HK-2 (cell line): ENCODE measurements around the gene KRTAP4-16.
"Not testable (repeated sequence)": the region's sequence is repeated elsewhere in the genome, so short reads cannot be mapped to it uniquely, and the experiment has no call there.

Experiments used
- DNase-seq: peaks from one replicate; pipeline ENCODE4 v3.0.0-alpha.2; 2018; ENCODE audit not compliant: unreplicated experiment

The KRTAP4-16 gene

DNA sequence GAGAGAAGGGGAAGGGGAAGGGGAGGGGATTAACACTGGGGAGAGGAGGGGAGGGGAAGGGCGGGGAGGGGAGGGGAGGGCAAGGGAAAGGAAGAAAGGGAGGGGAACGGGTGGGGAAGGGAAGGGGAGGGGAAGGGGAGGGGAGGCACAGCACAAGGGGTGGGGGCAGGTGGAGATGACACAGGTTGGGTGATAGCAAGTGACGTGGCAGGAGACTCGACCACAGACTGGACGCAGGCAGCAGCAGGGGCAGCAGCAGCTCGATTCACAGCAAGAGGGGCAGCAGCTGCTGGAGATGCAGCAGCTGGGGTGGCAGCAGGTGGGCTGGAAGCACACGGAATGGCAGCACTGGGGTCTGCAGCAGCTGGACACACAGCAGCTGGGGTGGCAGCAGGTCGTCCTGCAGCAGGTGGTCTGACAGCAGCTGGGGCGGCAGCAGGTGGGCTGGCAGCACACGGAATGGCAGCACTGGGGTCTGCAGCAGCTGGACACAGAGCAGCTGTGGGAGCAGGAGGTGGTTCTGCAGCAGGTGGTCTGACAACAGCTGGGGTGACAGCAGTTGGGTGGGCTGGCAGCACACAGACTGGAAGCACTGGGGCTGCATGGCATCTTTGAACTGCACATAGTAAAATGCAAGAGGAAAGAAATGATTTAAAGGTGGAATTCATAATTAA is at the start of gene KRTAP4-16:
KRTAP4-16 (minus strand) TSS at position 624 of the 674 bp plus-strand sequence; CDS start at position 624, 0 bp downstream.
- no peak for DNase-seq

DNA sequence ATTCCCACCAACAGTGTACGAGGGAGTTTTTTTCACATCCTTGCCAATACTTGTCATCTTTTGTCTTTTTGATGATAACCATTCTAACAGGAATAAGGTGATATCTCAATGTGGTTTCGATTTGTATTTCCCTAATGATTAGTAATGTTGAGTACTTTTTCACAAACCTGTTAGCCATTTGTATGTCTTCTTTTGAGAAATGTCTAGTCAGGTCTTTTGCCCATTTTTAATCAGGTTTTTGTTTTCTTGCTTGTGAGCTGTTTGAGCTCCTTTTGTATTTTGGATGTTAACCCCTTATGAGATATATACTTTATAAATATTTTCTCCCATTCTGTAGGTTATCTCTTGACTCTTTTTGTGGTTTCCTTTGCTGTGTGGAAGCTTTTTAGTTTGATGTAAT is 49.5 kb upstream of the KRTAP4-16 start:
- DNase-seq: no peak

DNA sequence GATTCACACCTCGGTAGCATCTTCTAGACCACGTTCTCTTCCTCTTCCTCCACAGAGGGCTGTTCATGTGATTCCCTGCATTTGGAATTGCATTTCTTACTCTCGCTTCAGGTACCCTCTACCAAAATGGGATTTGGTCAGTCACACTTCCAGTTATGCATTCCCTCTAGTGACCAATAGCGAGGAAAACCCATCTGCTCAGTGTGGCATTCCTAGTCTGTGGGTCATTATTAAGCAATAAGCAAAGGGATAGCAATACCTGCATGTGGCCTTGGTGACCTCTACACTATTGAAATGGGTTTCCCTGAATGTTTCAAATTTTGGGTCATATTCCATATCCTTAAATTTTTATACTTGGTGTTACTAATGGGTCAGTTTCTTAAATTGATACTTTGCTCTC is 48.0 kb upstream of the KRTAP4-16 start:
- no peak for DNase-seq

DNA sequence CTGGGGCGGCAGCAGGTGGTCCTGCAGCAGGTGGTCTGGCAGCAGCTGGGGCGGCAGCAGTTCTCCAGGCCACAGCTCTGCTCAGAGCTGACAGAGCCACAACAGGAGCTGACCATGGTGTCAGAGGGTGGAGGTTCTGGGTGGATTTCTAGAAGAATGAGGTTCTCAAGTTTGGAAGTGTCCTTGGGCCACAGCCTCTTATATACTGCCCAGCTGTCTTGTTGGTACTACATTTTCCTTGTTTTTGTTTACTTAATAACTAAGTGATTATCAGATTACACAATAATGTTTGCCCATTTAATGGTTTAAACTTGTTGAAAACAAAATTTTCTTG is 47.6 kb upstream of the KRTAP4-16 start, which contains the start of gene KRTAP4-5:
KRTAP4-5 (minus strand) TSS at position 174 of the 334 bp plus-strand sequence; CDS start at position 116, 58 bp downstream.
- no peak for DNase-seq

DNA sequence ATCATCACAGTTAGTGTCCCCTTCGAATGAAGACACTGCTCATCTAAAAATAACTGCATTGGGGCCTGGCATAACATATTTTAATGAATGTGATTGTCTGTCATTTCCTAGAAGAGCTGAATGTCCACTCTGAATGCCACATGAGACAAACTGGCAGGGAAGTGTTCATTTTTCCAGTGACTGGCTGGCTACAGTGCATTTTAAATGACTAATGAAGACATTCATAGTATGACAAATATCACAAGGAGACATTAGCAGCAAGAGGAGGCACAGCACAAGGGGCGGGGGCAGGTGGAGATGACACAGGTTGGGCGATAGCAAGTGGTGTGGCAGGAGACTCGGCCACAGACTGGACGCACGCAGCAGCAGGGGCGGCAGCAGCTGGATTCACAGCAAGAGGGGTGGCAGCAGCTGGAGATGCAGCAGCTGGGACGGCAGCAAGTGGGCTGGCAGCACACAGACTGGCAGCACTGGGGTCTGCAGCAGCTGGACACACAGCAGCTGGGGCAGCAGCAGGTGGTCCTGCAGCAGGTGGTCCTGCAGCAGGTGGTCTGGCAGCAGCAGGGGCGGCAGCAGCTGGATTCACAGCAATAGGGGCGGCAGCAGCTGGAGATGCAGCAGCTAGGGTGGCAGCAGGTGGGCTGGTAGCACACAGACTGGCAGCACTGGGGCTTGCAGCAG is 47.1 kb upstream of the KRTAP4-16 start:
- not testable (repeated sequence) for DNase-seq

DNA sequence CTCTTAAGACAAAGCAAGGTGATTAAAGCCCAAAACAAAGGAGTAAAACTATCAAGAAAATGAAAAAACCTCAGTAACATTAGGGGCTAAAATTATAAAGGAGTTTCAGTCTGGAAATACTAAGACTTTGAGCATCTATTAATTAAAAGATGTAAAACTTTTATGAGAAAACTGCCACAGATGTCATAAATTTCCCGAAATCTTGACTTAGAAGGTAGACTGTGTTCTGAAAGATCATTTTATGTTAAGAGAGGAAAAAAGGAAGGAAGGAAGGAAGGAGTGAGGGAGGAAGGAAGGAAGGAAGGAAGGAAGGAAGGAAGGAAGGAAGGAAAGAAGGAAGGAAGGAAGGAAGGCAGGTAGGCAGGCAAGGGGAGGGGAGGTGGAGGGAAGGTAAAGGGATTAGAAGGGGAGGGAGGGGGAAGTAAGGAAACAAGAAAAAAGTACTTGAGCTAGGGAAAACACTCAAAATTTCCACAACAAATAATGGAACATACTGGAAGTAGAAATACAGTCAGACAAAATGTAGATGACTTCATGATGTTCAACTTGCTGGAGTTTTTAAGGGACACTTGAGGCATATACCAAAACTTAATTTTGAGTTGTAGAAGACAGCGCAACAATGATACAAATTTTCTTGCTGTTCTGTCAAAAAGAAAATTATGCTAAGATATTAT is 45.7 kb upstream of the KRTAP4-16 start:
- no peak for DNase-seq

DNA sequence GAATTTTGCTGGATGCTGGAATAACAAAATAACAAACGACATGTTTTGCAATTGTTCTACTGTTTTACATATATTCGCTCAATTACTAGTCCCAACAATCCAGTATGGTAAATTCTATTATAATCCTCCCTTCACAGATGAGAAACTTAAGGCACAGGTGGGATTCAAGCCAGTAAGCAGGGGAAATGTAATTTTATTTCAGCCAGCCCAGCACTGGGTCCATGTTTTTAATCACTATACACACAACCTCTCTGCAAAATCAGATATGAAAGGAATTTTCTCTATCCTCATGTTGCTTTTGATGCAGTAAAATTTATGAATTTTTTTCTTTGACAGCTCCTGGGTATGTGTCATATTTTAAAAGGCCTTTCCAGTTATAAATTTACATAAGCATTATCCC is 43.3 kb upstream of the KRTAP4-16 start:
- no peak for DNase-seq

DNA sequence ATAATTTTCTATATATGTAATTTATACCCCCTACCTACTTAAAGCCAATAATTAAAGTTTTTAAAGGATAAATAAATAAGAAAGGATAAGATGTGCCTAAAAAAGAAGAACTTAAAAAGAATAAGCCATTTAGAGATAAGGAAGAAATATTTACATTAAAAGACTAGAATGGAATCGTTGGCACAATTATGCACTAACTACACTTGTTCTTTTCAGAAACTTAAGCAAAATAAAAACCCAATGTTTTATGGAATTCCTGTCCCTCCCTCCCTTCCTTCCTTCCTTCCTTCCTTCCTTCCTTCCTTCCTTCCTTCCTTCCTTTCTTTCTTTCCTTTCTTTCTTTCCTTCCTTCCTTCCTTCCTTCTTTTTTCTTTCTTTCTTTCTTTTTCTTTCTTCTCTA is 42.8 kb upstream of the KRTAP4-16 start:
- DNase-seq: no peak

DNA sequence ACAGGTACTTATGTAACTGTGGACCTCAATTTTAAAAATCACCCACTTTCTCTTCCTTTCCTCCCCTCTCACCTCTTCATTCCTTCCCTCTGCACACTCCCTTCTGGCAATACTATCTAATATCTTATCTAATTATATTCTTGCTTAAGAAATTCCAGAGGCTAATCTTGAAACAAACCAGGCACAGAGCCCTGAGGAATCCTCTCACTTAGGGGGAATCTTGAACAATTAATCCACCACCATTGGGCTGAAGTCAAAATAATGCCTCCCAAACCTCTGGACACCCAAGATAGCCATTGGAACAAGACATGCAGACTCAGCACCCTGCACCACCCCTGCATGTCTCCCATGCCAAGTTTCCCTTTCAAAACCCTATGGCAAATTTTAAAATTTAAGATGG is 39.4 kb upstream of the KRTAP4-16 start:
- DNase-seq: no peak

DNA sequence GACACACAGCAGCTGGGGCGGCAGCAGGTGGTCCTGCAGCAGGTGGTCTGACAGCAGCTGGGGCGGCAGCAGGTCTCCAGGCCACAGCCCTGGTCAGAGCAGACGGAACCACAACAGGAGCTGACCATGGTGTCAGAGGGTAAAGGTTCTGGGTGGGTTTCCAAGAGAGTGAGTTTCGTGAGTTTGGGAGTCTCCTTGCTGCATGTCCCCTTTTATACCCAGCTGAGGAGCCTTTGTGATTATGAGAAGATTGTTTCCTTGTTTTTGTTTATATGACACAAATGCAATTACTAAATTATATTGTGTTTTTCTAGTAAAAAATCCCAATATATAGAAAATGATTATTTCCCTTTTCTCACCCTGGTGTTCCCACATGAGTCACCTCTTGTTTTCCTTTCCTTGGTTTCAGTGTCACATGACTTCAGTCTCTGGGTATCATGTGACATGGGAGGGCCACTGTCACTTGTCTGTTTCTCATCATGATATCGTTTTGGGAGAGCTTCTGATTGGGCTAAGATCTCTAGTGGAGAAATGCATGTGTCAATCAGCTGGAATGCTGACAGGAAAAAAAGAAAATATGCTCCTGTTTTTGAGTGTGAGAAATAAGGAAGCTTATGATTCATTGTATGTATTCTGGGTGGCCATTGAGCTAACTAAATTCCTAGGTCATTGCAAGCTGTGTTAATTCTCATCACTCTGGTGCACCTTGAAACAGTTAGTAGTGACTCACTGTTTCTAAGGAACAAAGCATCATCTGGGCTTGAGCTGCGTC is 38.5 kb upstream of the KRTAP4-16 start, which contains the start of gene KRTAP4-6:
KRTAP4-6 (minus strand) TSS at position 185 of the 772 bp plus-strand sequence; CDS start at position 128, 57 bp downstream.
- DNase-seq: peak; percentile 30

DNA sequence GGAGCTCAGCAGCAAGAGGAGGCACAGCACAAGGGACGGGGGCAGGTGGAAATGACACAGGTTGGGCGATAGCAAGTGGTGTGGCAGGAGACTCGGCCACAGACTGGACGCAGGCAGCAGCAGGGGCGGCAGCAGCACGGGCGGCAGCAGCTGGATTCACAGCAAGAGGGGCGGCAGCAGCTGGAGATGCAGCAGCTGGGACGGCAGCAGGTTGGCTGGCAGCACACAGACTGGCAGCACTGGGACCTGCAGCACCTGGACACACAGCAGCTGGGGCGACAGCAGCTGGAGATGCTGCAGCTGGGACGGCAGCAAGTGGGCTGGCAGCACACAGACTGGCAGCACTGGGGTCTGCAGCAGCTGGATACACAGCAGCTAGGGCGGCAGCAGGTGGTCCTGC is 37.9 kb upstream of the KRTAP4-16 start:
- DNase-seq: not testable (repeated sequence)

DNA sequence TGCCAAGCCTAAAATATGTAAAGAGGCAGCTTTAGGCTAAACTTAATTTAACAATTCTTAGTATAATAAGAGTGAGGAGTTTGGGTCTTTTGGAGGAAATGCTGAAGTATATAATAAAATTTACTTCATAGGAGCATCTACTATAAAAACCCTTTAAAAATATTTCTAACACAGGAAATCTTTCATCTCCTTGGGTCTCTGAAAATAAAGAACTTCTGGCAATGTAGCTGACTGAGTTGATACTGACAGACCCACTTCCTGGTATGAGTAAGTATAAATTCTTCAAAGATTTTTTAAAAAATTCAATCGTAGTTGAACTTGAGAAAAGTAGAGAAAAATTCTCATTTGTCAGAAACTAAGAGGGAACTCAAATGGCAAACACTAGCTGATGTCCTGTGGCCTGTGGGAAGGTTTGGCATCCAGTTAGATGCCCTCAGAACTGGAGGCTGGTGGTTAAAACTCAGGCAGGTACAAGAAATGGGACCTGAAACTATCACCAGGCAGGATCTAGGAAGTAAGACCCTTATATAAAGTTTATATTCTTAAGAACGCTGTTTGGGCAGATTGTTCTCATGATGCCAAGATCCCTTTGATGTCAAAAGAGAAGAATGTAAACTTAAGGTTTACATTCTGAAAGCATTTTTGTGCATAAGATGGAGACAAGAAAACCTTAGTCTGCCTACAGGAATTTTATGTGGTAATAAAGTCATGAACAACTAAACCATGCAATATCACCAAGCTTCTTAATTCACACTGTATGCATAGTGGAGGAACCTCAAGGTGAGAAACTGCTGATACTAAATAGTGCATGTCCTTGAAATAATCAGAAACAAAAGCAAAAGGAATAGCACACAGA is 32.1 kb upstream of the KRTAP4-16 start:
- no peak for DNase-seq

DNA sequence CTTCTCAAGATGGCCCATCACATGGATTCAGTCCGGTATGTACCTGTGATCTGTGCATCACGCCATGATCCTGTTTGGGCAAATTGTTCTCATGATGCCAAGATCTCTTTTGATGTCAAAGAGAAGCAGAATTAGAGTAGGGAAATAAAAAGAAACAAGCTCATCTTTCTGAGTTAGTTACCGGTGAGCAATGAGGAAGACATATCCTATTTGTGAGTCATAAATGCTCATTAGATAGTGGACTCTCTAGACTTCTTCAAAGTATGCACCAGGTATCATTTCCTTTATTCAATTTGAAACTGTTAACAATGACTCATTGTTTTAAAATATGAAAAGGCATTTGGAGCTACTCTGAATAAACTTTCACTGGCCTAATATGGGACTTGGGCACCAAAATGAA is 30.0 kb upstream of the KRTAP4-16 start:
- no peak for DNase-seq

DNA sequence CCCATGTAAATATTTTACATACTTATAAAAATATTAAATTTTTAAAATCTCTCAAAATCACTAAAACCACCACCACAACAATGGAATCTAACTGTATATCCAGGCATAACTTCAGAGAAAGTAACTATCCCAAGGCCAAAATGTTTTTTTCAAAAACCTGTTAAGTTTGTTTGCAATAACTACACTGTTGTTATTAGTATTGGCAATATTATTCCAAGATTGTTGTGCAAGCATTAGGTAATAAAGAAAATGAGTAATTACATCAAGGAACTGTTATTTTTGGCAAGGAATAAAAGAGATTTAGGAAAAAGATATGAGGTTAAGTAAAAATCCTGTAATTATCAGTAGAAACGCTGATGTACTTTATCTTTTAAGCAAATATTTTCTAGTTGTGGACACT is 25.4 kb upstream of the KRTAP4-16 start:
- DNase-seq: no peak

DNA sequence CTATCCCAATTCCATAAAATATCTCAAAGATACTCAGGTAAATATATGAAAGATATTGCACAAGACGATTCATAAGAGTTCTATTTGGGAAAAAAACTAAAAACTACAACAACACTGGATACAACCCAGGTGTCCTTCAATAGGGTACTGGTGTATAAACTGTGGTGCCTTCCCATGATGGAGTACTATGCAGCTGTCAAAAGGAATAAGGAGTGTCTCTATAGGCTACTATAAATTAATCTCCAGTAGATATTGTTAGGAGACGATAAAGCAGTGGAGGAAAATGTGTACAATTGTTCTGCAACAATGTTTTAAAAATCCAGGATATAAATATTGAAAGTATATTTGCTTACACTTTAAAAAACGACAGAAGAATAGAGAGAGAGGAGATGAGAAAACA is 24.4 kb upstream of the KRTAP4-16 start:
- no peak for DNase-seq

DNA sequence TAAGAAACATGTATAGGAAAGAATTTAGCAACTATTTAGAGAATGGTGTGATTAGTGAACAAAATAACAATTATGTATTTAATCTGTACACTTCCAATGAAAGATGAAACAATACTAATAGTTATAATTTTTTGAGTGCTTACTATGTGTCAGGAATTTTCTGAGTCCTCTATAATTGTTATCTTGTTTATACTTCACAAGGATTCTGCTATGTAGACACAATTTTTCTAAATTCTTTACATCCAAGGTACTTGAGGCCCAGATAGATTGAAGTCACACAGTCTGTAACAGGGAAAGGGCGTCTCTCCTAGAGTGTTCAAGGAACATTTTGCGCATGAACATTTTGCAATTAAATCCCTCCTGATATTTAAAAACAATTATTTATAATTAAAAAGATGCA is 23.1 kb upstream of the KRTAP4-16 start:
- no peak for DNase-seq

DNA sequence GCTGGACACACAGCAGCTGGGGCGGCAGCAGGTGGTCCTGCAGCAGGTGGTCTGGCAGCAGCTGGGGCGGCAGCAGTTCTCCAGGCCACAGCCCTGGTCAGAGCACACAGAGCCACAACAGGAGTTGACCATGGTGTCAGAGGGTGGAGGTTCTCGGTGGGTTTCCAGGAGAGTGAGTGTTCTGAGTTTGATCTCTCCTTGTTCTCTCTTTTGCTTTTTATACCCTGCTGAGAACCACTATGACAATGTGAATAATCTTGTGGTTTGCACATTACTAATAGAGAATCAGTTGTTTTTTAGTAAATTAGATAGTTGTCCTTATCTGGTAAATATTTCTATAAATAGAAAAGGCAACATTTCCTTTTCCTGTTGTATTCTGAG is 22.0 kb upstream of the KRTAP4-16 start, which contains the start of gene KRTAP4-12:
KRTAP4-12 (minus strand) TSS at position 192 of the 381 bp plus-strand sequence; CDS start at position 132, 60 bp downstream.
- not testable (repeated sequence) for DNase-seq

DNA sequence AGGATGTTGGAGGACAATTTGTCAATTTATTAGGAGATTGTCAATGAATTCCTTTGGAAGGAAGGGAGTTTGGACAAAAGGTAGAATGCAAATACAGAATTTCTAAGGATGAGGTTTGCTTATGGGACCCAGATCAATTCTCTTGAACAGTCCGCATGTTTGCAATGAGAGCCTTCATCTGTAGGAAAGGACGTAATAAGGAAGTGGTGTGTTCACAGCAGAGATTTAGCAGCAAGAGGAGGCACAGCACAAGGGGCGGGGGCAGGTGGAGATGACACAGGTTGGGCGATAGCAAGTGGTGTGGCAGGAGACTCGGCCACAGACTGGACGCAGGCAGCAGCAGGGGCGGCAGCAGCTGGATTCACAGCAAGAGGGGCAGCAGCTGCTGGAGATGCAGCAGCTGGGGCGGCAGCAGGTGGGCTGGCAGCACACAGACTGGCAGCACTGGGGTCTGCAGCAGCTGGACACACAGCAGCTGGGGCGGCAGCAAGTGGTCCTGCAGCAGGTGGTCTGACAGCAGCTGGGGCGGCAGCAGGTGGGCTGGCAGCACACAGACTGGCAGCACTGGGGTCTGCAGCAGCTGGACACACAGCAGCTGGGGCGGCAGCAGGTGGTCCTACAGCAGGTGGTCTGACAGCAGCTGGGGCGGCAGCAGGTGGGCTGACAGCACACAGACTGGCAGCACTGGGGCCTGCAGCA is 21.4 kb upstream of the KRTAP4-16 start:
- not testable (repeated sequence) for DNase-seq

DNA sequence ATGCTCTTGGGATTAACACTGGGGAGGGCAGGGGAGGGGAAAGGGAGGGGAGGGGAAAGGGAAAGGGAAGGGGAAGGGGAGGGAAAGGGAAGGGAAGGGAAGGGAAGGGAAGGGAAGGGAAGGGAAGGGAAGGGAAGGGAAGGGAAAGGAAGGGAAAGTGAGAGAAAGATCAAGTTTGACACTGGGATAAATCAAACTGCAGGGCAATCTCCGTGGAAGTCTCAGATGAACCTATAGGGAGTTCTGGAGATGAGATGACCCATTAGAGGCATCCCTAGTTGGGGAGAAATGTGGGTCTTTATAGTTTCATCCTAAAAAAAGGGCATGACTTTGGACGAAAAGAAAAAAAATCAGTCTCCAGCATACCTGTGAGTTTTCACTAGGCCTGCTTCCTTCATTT is 19.7 kb upstream of the KRTAP4-16 start:
- no peak for DNase-seq
